ENCODE data around the gene C9orf72. TPM values are rescaled to one million over a fixed set of nuclear protein-coding genes. Genes with fewer than 3 reads are reported as not detected.

The C9orf72 gene
- total RNA-seq, 2 donors from 2014 or later: 14.2 to 23.4 TPM

DNA sequence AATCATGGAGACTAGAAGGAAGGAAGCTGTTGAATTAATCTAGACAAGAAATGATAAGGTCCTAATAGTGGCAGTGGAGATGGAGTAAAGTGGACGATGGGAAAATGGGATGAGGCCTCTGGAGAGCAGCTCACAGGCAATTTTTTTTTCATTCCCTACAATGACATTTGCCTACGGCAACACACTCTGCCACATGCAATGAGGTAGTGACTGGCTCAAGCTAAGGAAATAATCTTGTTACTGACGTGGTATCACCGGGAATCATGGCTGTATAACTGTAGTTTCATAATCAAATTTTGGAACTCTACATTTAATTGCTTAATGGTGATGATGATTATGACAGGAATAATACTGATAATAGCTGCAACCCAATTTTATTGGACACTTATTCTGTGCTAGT lies 31.5 kb downstream of the C9orf72 start:
- H3K4me1 ChIP-seq (replicated peaks): peaks cover 7% of the 10 kb centered on the region
- H3K27ac ChIP-seq: no peak overlapping the region
- H3K27me3 ChIP-seq (replicated peaks; ENCODE audit: insufficient read depth): no peaks in the 10 kb centered on the region
- H3K9me3 ChIP-seq: no peaks in the 10 kb centered on the region
- no peak for DNase-seq (ENCODE audit: low spot score)
- intact Hi-C loops (cut with DNase I): no loop called here
- TF ChIP-seq POLR2A (IDR thresholded peaks at IDR 0.05) (no peak), POLR2AphosphoS5 (IDR thresholded peaks at IDR 0.05) (no peak)
- TF ChIP-seq, protein P1, sequence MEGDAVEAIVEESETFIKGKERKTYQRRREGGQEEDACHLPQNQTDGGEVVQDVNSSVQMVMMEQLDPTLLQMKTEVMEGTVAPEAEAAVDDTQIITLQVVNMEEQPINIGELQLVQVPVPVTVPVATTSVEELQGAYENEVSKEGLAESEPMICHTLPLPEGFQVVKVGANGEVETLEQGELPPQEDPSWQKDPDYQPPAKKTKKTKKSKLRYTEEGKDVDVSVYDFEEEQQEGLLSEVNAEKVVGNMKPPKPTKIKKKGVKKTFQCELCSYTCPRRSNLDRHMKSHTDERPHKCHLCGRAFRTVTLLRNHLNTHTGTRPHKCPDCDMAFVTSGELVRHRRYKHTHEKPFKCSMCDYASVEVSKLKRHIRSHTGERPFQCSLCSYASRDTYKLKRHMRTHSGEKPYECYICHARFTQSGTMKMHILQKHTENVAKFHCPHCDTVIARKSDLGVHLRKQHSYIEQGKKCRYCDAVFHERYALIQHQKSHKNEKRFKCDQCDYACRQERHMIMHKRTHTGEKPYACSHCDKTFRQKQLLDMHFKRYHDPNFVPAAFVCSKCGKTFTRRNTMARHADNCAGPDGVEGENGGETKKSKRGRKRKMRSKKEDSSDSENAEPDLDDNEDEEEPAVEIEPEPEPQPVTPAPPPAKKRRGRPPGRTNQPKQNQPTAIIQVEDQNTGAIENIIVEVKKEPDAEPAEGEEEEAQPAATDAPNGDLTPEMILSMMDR (IDR thresholded peaks at IDR 0.05): no peak
- H3K36me3 ChIP-seq: no peaks in the 10 kb centered on the region
- no peak overlapping the region for H3K4me3 ChIP-seq
- WGBS: 69% methylated on average over 4 of the region's 4 CpGs

DNA sequence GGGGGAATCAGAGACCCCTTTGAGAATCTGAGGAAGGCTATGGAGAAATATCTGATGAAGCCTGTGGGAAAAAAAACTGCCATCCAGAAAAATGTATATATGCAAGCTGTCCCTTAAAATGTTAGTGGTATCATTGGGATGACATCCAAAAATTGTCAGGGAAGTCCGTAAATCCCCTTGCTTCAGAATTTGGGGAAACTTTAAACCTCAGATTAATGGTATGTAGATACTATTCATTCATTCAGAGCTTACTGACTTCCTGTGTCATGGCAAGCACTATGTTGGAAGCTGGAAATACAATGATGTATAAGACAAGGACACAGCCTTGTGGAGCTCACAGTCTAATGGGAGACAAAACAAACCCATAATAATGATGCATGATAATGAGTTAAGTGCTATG lies 32.8 kb downstream of the C9orf72 start:
- intact Hi-C loops (cut with DNase I): no loop called here
- Histone ChIP-seq H3K4me1 (replicated peaks) (peaks cover 7% of the 10 kb centered on the region), H3K36me3 (no peaks in the 10 kb centered on the region), H3K4me3 (no peak overlapping the region), H3K27ac (peak overlapping the region; percentile 77 to 84), H3K27me3 (replicated peaks; ENCODE audit: insufficient read depth) (no peaks in the 10 kb centered on the region), H3K9me3 (no peaks in the 10 kb centered on the region)
- no peak for DNase-seq (ENCODE audit: low spot score)
- TF ChIP-seq, protein P1 (IDR thresholded peaks at IDR 0.05): no peak
- TF ChIP-seq POLR2A (IDR thresholded peaks at IDR 0.05) (no peak), POLR2AphosphoS5 (IDR thresholded peaks at IDR 0.05) (no peak)
- WGBS: 45% methylated on average over 1 of the region's 1 CpG

DNA sequence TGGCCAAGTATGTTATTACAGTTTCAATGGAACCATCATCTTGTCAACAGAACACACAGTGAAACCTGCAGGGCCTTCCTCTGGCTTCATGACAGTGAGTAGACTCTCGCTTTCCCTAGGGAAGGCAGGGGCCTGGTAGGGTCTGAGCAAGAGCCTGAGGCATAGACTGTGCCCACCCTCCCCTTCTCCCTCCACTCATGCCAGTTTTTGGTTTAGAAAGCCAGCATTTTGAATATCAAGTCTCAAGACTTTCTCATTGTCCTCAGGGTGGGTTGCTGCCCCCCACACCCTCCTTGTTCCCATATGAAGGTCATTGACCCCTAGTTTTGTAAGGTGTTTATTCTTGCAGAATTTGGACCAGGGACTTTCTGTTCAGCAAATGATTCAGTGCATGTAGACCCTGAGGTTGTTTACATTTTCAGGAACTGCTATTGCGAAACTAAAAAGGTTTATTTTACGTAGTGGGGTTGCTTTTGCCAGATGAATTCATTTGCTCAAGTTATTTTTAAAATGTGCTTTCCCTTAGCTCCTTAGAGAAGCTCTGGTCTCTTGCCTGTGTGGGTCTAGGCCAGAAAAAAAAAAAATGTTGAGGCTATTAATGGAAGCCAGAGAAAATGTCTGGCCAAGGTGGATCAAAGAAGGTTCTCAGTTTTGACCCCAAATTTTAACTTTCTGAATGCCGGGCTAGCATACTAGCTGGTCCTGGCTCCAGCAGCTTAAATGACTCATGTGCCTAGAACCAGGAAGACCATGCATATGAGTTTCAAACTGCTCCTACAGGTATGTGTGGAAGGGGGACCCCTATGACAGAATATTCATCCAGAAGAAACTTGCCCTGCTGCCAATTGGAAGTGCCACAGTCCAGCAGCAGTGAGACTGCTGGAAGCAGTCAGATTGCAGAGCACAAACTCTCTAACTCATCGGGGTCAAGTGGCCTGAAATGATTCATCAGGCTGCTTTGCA lies 33.5 kb downstream of the C9orf72 start:
- intact Hi-C loops (cut with DNase I): no loop called here
- Histone ChIP-seq H3K27me3 (replicated peaks; ENCODE audit: insufficient read depth) (no peaks in the 10 kb centered on the region), H3K4me3 (no peak overlapping the region), H3K27ac (peak overlapping the region; percentile 77 to 84), H3K36me3 (no peaks in the 10 kb centered on the region), H3K9me3 (no peaks in the 10 kb centered on the region), H3K4me1 (replicated peaks) (peaks cover 7% of the 10 kb centered on the region)
- DNase-seq (ENCODE audit: low spot score): peak; percentile 44
- TF ChIP-seq POLR2A (IDR thresholded peaks at IDR 0.05) (no peak), POLR2AphosphoS5 (IDR thresholded peaks at IDR 0.05) (peak; percentile 86)
- TF ChIP-seq, protein P1 (IDR thresholded peaks at IDR 0.05): no peak
- 31% methylated on average over 5 of the region's 5 CpGs for WGBS

DNA sequence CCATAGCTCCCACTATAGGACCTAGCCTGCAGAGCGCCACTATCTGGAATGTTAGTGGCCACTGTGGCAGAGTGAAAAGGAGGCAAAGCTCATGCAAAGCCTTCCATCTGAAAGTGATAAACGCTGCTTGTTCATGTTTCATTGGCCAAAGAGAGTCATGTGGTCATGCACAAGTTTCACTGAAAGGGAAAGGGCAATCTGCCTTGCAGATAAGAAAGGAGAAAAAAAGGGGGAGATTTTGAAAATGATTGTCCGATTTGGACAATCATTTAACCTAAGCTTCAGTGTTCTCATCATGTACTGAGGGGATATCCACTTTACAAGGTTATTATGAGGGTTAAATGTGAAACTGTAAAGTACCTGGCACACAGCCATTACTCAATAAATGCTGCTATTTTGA lies 34.6 kb downstream of the C9orf72 start:
- DNase-seq (ENCODE audit: low spot score): no peak
- TF ChIP-seq POLR2AphosphoS5 (IDR thresholded peaks at IDR 0.05) (no peak), POLR2A (IDR thresholded peaks at IDR 0.05) (no peak)
- TF ChIP-seq, protein P1 (IDR thresholded peaks at IDR 0.05): no peak
- H3K27me3 ChIP-seq (replicated peaks; ENCODE audit: insufficient read depth): no peaks in the 10 kb centered on the region
- 58% methylated on average over 3 of the region's 3 CpGs for WGBS
- H3K9me3 ChIP-seq: no peaks in the 10 kb centered on the region
- peak overlapping the region; percentile 77 to 84 for H3K27ac ChIP-seq
- H3K4me1 ChIP-seq (replicated peaks): peaks cover 7% of the 10 kb centered on the region
- no peak overlapping the region for H3K4me3 ChIP-seq
- intact Hi-C loops (cut with DNase I): no loop called here
- no peaks in the 10 kb centered on the region for H3K36me3 ChIP-seq

DNA sequence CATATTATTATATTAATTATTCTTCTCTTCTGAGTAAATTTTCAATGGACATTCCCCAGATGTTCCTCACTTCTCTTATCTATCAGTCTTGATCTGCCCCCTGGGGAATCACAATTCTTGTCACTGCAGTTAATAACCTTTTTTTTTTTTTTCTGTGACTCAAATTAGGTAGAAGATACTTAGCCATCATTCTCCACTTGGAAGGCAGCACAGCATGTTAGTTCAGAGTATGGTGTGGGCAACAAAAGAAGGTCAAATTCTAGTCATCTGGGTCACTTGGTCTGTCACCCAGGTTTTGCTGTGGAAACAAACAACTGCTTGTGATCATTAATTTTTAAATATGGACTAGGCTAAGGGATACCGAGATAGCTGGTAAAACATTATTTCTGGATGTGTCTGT lies 35.5 kb downstream of the C9orf72 start:
- Histone ChIP-seq H3K27ac (no peak overlapping the region), H3K9me3 (no peaks in the 10 kb centered on the region), H3K27me3 (replicated peaks; ENCODE audit: insufficient read depth) (no peaks in the 10 kb centered on the region), H3K4me1 (replicated peaks) (peaks cover 7% of the 10 kb centered on the region), H3K4me3 (no peak overlapping the region), H3K36me3 (no peaks in the 10 kb centered on the region)
- DNase-seq (ENCODE audit: low spot score): no peak
- intact Hi-C loops (cut with DNase I): no loop called here
- TF ChIP-seq POLR2A (IDR thresholded peaks at IDR 0.05) (no peak), POLR2AphosphoS5 (IDR thresholded peaks at IDR 0.05) (no peak)
- TF ChIP-seq, protein P1 (IDR thresholded peaks at IDR 0.05): no peak
- 92% methylated on average over 1 of the region's 1 CpG for WGBS
